ENCODE data around the gene MIER2.

DNA sequence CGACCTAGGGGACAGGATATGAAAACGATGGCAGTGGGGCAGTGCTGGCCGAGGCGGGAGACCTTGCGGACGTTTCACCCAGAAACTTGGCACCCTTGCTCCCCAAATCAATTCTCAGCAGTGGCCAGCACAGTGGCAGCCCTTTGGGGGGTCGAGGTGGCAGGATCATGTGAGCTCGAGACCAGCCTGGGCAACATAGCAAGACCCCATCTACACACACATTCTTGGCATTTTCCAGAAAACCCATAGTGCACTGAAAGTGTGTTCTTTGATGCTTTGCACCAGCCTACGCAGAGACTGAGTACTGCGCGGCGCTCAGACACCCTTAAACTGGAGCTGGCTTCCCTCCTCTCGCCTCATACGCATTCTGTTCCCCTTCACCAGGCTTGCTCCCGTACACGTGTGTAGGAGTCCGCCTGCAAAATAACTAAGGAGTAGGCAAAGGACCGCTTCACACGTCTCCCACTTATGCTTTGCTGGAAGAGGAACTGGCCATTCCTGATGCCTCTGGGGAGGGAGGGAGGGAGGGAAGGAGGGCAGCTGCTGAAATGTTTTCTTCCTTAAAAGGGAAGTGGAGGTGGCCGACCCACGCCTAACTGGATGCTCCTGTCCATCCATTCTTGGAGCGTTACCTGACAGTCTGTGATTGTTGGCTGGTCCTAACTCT lies 23.5 kb upstream of the MIER2 start:
- TF ChIP-seq, protein P1, sequence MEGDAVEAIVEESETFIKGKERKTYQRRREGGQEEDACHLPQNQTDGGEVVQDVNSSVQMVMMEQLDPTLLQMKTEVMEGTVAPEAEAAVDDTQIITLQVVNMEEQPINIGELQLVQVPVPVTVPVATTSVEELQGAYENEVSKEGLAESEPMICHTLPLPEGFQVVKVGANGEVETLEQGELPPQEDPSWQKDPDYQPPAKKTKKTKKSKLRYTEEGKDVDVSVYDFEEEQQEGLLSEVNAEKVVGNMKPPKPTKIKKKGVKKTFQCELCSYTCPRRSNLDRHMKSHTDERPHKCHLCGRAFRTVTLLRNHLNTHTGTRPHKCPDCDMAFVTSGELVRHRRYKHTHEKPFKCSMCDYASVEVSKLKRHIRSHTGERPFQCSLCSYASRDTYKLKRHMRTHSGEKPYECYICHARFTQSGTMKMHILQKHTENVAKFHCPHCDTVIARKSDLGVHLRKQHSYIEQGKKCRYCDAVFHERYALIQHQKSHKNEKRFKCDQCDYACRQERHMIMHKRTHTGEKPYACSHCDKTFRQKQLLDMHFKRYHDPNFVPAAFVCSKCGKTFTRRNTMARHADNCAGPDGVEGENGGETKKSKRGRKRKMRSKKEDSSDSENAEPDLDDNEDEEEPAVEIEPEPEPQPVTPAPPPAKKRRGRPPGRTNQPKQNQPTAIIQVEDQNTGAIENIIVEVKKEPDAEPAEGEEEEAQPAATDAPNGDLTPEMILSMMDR (IDR thresholded peaks at IDR 0.05), result no peak
- no peak for TF ChIP-seq POLR2A (IDR thresholded peaks at IDR 0.05; ENCODE audit: low read depth)
